ENCODE data around the gene C4BPB. TPM values are rescaled to one million over a fixed set of nuclear protein-coding genes. Genes with fewer than 3 reads are reported as not detected.

C4BPB gene
- total and polyA plus RNA-seq, 2 of the 13 experiments (the other 11 are each of a cell fraction or from before 2014, with no cell fraction given) = 155 to 266 TPM

- in situ Hi-C loops (cut with HindIII; ENCODE audit: extremely low pct_ligation_motif_present, low pct_unique_long_range_greater_than_20kb) = no loop called here
- Histone ChIP-seq H3K27me3 (ENCODE audit: control insufficient read depth in 1 of 2, insufficient read depth in 2 of 2, low read length in 2 of 2) (no peaks in the 10 kb centered on the region; a peak in 1 of 5 replicates), H3K9ac (ENCODE audit: insufficient read depth, low read depth, low read length) (no peak overlapping the region), H3K4me1 (ENCODE audit: insufficient read depth, low read length) (peaks cover 14% of the 10 kb centered on the region; the same call in 1 of the 2 replicates), H3K36me3 (replicated peaks in 1 of 2; ENCODE audit: control insufficient read depth in 1 of 2, insufficient read depth in 2 of 2, low read length in 2 of 2) (0 out of 5 replicates have a peak, but pooled peaks cover 0 to 3% of the 10 kb centered on the region in 2 experiments), H2AFZ (ENCODE audit: low read length) (no peak overlapping the region), H3K4me3 (replicated peaks in 1 of 3; ENCODE audit: insufficient read depth in 1 of 3, low read depth in 2 of 3, low read length in 3 of 3) (no peak overlapping the region), H3K27ac (ENCODE audit: extremely low read length, insufficient read depth, low read length) (no peak overlapping the region), H3K79me2 (ENCODE audit: insufficient read depth, low read length) (peaks cover 3% of the 10 kb centered on the region), H3K9me3 (ENCODE audit: low read length) (no peaks in the 10 kb centered on the region), H4K20me1 (ENCODE audit: insufficient read depth, low read length) (no peaks in the 10 kb centered on the region), H3K4me2 (ENCODE audit: low read depth, low read length) (no peak overlapping the region)
- intact Hi-C loops (cut with micrococcal nuclease; ENCODE audit: unreplicated experiment) = no loop called here
- no TSS peak for BruUV-seq (replicated peaks)
- TF ChIP-seq ZNF773 (CRISPR knock-in tag; IDR thresholded peaks at IDR 0.05; ENCODE audit: borderline replicate concordance) (no peak), HNRNPUL1 (IDR thresholded peaks at IDR 0.05; ENCODE audit: low read depth, low read length) (no peak), ZBTB4 (CRISPR knock-in tag; IDR thresholded peaks at IDR 0.05; ENCODE audit: borderline replicate concordance) (no peak)
- no peak for ATAC-seq
- DNase-seq (ENCODE audit: low spot score) = no peak
- POLR2A ChIA-PET = no interaction called here
- 71% methylated on average over 3 of the region's 3 CpGs for WGBS (ENCODE audit: low lambda C conversion rate)
- no peak for FAIRE-seq
- CTCF ChIA-PET (ENCODE audit: low intra/inter-chr PET ratio, low total read pairs) = no interaction called here
Measured at GRCh38 chr1:207055386-207056001, 33.2 kb upstream of the C4BPB start.

GRCh38 chr1:207056673-207057072 is 32.0 kb upstream of the C4BPB start:
- H3K4me1 ChIP-seq (ENCODE audit: insufficient read depth, low read length) = peaks cover 14% of the 10 kb centered on the region; the same call in 1 of the 2 replicates
- H3K36me3 ChIP-seq (replicated peaks in 1 of 2; ENCODE audit: control insufficient read depth in 1 of 2, insufficient read depth in 2 of 2, low read length in 2 of 2) = peaks cover 1 to 3% of the 10 kb centered on the region in 2 experiments; a peak in 1 of 5 replicates
- no peak for DNase-seq (ENCODE audit: low spot score)
- no peak overlapping the region for H3K9ac ChIP-seq (ENCODE audit: insufficient read depth, low read depth, low read length)
- in situ Hi-C loops (cut with HindIII; ENCODE audit: extremely low pct_ligation_motif_present, low pct_unique_long_range_greater_than_20kb) = no loop called here
- no peak overlapping the region for H2AFZ ChIP-seq (ENCODE audit: low read length)
- no peaks in the 10 kb centered on the region for H3K79me2 ChIP-seq (ENCODE audit: insufficient read depth, low read length)
- no peak overlapping the region for H3K27ac ChIP-seq (ENCODE audit: extremely low read length, insufficient read depth, low read length)
- TF ChIP-seq ZNF556 (CRISPR knock-in tag; IDR thresholded peaks at IDR 0.05; ENCODE audit: borderline replicate concordance) (no peak), REST (IDR thresholded peaks at IDR 0.05; ENCODE audit: borderline replicate concordance in 1 of 2, low read depth in 1 of 2, low read length in 2 of 2) (no peak)
- WGBS (ENCODE audit: low lambda C conversion rate) = 84% methylated on average over 6 of the region's 6 CpGs
- no TSS peak for BruUV-seq (replicated peaks)
- intact Hi-C loops (cut with micrococcal nuclease; ENCODE audit: unreplicated experiment) = no loop called here
- no peaks in the 10 kb centered on the region; a peak in 1 of 5 replicates for H3K27me3 ChIP-seq (ENCODE audit: control insufficient read depth in 1 of 2, insufficient read depth in 2 of 2, low read length in 2 of 2)
- ATAC-seq = no peak
- H3K4me2 ChIP-seq (ENCODE audit: low read depth, low read length) = no peak overlapping the region
- no peaks in the 10 kb centered on the region for H3K9me3 ChIP-seq (ENCODE audit: low read length)
- ChIA-PET POLR2A (no interaction called here), CTCF (ENCODE audit: low intra/inter-chr PET ratio, low total read pairs) (no interaction called here)
- no peak for FAIRE-seq
- H4K20me1 ChIP-seq (ENCODE audit: insufficient read depth, low read length) = no peaks in the 10 kb centered on the region
- no peak overlapping the region for H3K4me3 ChIP-seq (replicated peaks in 1 of 3; ENCODE audit: insufficient read depth in 1 of 3, low read depth in 2 of 3, low read length in 3 of 3)
